Measurements from ENCODE around the gene MCUR1. TPM values are rescaled to one million over a fixed set of nuclear protein-coding genes. Genes with fewer than 3 reads are reported as not detected.

The MCUR1 gene
- total RNA-seq, 1 experiment from 2014 or later = 35.4 TPM

DNA sequence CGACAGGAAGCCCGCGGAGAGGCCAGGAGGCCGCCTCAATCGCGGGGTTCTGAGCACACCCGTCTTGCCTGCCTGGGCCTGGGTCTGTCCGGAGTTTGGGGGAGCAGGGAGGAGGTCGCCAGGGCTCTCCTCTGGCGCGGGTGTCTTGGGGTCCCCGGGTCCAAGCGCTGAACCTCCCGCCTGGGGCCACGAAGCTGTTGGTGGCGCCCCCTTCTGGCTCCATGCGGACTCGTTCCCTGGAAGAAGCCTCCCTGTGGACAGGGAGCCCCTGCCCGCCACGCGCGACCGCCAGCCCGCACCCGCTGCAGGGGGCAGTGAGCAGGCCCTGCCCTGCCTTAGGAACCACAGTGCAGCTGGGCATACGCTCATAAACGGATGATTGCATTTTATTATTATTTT lies 44.7 kb downstream of the MCUR1 start:
- H2AFZ ChIP-seq (ENCODE audit: low read length) = no peak overlapping the region
- TF ChIP-seq, protein P1, sequence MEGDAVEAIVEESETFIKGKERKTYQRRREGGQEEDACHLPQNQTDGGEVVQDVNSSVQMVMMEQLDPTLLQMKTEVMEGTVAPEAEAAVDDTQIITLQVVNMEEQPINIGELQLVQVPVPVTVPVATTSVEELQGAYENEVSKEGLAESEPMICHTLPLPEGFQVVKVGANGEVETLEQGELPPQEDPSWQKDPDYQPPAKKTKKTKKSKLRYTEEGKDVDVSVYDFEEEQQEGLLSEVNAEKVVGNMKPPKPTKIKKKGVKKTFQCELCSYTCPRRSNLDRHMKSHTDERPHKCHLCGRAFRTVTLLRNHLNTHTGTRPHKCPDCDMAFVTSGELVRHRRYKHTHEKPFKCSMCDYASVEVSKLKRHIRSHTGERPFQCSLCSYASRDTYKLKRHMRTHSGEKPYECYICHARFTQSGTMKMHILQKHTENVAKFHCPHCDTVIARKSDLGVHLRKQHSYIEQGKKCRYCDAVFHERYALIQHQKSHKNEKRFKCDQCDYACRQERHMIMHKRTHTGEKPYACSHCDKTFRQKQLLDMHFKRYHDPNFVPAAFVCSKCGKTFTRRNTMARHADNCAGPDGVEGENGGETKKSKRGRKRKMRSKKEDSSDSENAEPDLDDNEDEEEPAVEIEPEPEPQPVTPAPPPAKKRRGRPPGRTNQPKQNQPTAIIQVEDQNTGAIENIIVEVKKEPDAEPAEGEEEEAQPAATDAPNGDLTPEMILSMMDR (conservative IDR thresholded peaks at IDR 0.05) = peak; percentile 69
- H4K91ac ChIP-seq (ENCODE audit: insufficient read length, low read depth, low read length) = no peak overlapping the region
- DNase-seq = peak; percentile 68
- no peaks in the 10 kb centered on the region for H3K79me2 ChIP-seq (ENCODE audit: insufficient read depth, low read length)
- peaks cover 3% of the 10 kb centered on the region; the same call in 1 of the 2 replicates for H3K4me1 ChIP-seq (ENCODE audit: insufficient read depth, low read length)
- no peak overlapping the region for H2BK15ac ChIP-seq (ENCODE audit: low read depth, low read length)
- Mint-ChIP-seq H3K4me3 (no peak overlapping the region), H3K4me1 (peaks cover 10% of the 10 kb centered on the region in 2 experiments), H3K27me3 (ENCODE audit: low read depth) (no peaks in the 10 kb centered on the region; the same call in none of the 2 replicates), H3K36me3 (ENCODE audit: insufficient read depth in 1 of 3, low read depth in 3 of 3) (peaks cover 0 to 2% (median 0%) of the 10 kb centered on the region in 3 experiments; a peak in 2 of 7 replicates), H3K9me3 (no peaks in the 10 kb centered on the region; a peak in 1 of 5 replicates), H3K27ac (no peak overlapping the region)
- H2BK12ac ChIP-seq (ENCODE audit: insufficient read length, low read depth, low read length) = no peak overlapping the region
- H3K27ac ChIP-seq (ENCODE audit: insufficient read length, low read depth, low read length) = no peak overlapping the region
- no peak overlapping the region for H2BK20ac ChIP-seq (ENCODE audit: low read depth, low read length, poor library complexity, severe bottlenecking)
- no peak overlapping the region for H2BK5ac ChIP-seq (ENCODE audit: insufficient read length, low read length)
- no peak overlapping the region for H2AK5ac ChIP-seq (ENCODE audit: insufficient read length, low read length)
- H4K8ac ChIP-seq (replicated peaks; ENCODE audit: insufficient read length, low read depth, low read length) = no peak overlapping the region
- no peaks in the 10 kb centered on the region for H4K20me1 ChIP-seq (ENCODE audit: control insufficient read depth, insufficient read depth, insufficient read length)
- no peak overlapping the region for H3K4me2 ChIP-seq (ENCODE audit: insufficient read depth, insufficient read length, low read length)
- no peaks in the 10 kb centered on the region for H3K79me1 ChIP-seq (ENCODE audit: insufficient read depth, low read depth, low read length, poor library complexity, severe bottlenecking)
- no peaks in the 10 kb centered on the region for H3K9me3 ChIP-seq (ENCODE audit: control insufficient read depth, low read depth, low read length)
- no peak overlapping the region for H4K5ac ChIP-seq (ENCODE audit: insufficient read length, low read depth, low read length)
- H3K18ac ChIP-seq (ENCODE audit: insufficient read length, low read depth, low read length) = no peak overlapping the region
- no peak overlapping the region for H3K56ac ChIP-seq (ENCODE audit: insufficient read length, low read depth, low read length)
- WGBS (ENCODE audit: extremely low coverage, insufficient read length, low lambda C conversion rate) = no CpG with 5 or more reads among the region's 27 CpGs
- no peak overlapping the region for H2BK120ac ChIP-seq (ENCODE audit: low read depth, low read length, poor library complexity, severe bottlenecking)
- no peak overlapping the region for H3K14ac ChIP-seq (ENCODE audit: insufficient read depth, low read length)
- no peak overlapping the region for H3T11ph ChIP-seq (ENCODE audit: low read length)
- H3K4ac ChIP-seq (ENCODE audit: low read depth, low read length) = no peak overlapping the region
- no peaks in the 10 kb centered on the region for H3K27me3 ChIP-seq (ENCODE audit: insufficient read depth, low read length)
- no peak overlapping the region for H3K9ac ChIP-seq (ENCODE audit: extremely low read depth, insufficient read length, low read length)
- H3K23ac ChIP-seq (ENCODE audit: insufficient read length, low read depth, low read length) = no peak overlapping the region
- H3K23me2 ChIP-seq (ENCODE audit: insufficient read length, low read depth, low read length, poor library complexity, severe bottlenecking) = no peaks in the 10 kb centered on the region
